Stimulated activated memory B cell treated with anti-CD40 and anti-IgM and Interleukin-4, amounts not matched to agents 10 μg/mL and 1 μg/mL and 100 μg/mL, for 72 hours (primary cell): Measurements from ENCODE around the gene CPHXL.

Experiments
- ATAC-seq: fragments of 150-1000 bp; cut with Tn5 transposase; 2 replicates; pipeline ENCODE4 v1.10.0; 2021
- H3K27ac Mint-ChIP-seq: one replicate; pipeline ENCODE4 v1.8.0; 2022; ENCODE audit warnings: mild to moderate bottlenecking, mixed read lengths
- H3K27me3 Mint-ChIP-seq: one replicate; pipeline ENCODE4 v1.8.0; 2022; ENCODE audit warnings: mixed read lengths
- H3K36me3 Mint-ChIP-seq: one replicate; pipeline ENCODE4 v1.8.0; 2022; ENCODE audit warnings: mixed read lengths
- H3K4me1 Mint-ChIP-seq: one replicate; pipeline ENCODE4 v1.8.0; 2022; ENCODE audit warnings: mixed read lengths
- H3K4me3 Mint-ChIP-seq: one replicate; pipeline ENCODE4 v1.8.0; 2022; ENCODE audit warnings: mild to moderate bottlenecking, moderate library complexity, mixed read lengths
- H3K9me3 Mint-ChIP-seq: one replicate; pipeline ENCODE4 v1.8.0; 2022; ENCODE audit warnings: mixed read lengths

CPHXL gene

DNA sequence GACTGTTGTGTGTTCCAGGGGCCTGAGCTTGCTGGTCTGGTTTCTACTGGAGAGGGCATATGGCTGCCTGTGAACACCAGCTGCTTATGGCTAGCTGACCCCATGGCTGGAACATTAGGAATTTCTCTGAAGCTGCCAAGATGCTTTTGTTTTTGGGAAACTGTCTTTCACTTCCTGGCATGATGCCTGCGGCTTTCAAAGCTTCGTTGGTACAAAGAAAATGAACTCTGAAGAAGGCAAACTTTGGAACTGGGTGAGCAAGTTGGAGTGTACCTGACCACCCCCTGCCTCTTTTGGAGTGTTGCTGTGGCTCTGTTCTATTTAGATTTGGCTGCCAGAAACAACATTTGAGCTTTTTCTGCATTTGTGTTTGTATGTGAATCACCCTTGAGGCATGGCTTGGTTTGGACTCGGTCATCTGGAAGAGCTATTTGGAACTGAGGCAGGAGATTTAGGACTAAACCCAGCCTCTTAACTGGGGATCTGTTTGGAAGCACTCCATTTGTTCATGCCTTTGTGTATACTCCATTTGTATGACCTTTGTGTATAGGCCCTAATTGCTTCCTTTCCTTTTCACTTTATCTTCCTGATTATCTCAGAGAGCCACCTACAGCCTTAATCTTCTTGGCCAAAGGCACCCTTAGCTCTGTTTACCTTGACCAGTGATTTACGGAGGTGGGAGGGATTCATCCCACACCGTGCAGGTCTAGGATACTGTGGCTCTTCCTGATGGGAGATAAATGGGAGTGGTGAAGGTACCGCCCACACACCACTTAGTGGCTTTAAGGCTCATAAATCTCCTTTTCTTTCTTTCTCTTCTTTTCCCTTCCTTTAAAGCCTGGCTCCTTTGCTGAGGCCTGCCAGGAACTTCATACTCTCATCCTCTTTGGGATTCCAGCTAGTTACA, 7.3 kb upstream of the CPHXL start:
- no peaks in the 10 kb centered on the region for H3K27me3 Mint-ChIP-seq
- H3K27ac Mint-ChIP-seq: no peak overlapping the region
- H3K4me3 Mint-ChIP-seq: no peak overlapping the region

DNA sequence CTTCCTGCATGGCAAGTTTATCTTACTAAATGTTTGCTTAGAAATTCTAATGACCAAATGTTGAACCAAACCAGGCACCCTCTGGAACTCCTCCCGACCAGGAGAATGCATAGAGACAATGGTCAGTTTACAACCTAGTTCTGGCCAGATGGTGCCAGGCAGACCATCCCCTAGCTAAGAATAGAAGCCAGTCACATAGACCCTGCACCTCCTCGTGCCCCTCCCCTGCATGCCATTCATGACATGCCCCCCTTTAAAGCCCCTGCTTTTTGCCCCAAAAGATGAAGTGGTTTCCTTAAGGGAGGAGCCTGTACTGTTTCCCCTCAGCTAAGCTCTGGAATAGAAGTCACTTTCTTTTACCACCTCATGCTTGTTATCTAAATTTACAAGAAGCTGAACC, 6.6 kb upstream of the CPHXL start:
- no peak for ATAC-seq
- Mint-ChIP-seq H3K4me3 (no peak overlapping the region), H3K4me1 (no peaks in the 10 kb centered on the region), H3K27me3 (no peaks in the 10 kb centered on the region), H3K9me3 (no peaks in the 10 kb centered on the region), H3K36me3 (no peaks in the 10 kb centered on the region), H3K27ac (no peak overlapping the region)

More for the DNA sequence above, 7.3 kb upstream of the CPHXL start:
- no peak for ATAC-seq
- Mint-ChIP-seq H3K36me3 (no peaks in the 10 kb centered on the region), H3K4me1 (no peaks in the 10 kb centered on the region), H3K9me3 (no peaks in the 10 kb centered on the region)

DNA sequence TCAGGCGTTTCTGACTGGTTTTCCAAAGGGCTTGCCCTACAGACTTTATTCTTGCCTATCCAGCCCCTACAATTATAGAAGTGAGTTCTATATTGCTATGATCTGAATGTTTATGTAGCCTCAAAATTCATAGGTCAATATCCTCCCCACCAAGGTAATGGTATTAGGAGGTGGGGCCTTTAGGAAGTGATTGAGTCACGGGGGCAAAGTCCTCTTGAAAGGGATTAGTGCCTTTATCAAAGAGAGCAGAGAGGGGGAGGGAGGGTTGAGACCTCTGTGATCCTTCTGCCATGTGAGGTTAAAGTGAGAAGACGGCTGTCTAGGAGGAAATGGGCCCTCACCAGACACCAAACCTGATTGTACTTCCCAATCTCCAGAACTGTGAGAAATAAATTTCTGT, 931 bp upstream of the CPHXL start:
- Mint-ChIP-seq H3K4me1 (no peaks in the 10 kb centered on the region), H3K4me3 (no peak overlapping the region), H3K27me3 (no peaks in the 10 kb centered on the region), H3K36me3 (no peaks in the 10 kb centered on the region), H3K9me3 (no peaks in the 10 kb centered on the region), H3K27ac (no peak overlapping the region)
- ATAC-seq: no peak

DNA sequence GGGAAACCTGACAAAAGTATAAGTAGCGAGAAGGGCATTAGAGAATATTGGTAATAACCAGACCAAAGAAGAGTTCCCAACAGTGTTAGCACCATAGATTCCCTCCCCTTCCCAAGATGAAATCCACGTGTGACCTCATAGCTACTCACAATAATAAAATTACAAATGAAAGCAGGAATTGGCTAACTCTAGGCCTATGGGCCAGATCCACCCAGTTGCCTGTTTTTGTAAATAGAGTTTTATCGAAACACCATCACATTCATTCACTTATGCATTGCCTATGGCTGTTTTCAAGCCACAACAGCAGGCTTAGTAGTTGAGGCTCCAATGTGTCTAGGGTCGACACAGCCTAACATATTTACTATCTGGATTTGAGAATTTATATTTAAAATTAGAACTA, 7.8 kb downstream of the CPHXL start:
- no peaks in the 10 kb centered on the region for H3K4me1 Mint-ChIP-seq
- no peak for ATAC-seq
- H3K27me3 Mint-ChIP-seq: peaks cover 35% of the 10 kb centered on the region
- no peak overlapping the region for H3K4me3 Mint-ChIP-seq
- no peaks in the 10 kb centered on the region for H3K36me3 Mint-ChIP-seq
- H3K27ac Mint-ChIP-seq: no peak overlapping the region
- H3K9me3 Mint-ChIP-seq: peaks cover 3% of the 10 kb centered on the region

DNA sequence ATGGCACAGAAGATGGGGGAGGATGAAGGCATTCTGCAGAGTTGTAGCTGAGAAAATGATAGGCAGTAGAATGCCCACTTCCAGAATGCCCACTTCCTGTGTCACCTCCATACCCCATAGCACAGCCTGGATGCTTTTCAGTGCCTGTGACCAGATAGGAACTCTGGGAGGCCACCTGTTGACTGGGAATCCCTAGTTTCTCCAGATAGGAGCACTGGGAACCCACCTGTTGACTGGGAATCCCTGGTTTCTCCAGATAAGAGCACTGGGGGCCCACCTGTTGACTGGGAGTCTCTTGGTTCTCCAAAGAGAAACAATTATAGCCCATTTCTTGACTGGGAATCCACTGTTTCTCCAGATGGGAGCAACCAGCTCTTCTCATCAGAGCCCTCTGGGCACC, 11.6 kb downstream of the CPHXL start:
- Mint-ChIP-seq H3K36me3 (no peaks in the 10 kb centered on the region), H3K9me3 (peaks cover 11% of the 10 kb centered on the region), H3K4me3 (no peak overlapping the region), H3K4me1 (no peaks in the 10 kb centered on the region), H3K27me3 (peaks cover 35% of the 10 kb centered on the region), H3K27ac (no peak overlapping the region)
- ATAC-seq: no peak

DNA sequence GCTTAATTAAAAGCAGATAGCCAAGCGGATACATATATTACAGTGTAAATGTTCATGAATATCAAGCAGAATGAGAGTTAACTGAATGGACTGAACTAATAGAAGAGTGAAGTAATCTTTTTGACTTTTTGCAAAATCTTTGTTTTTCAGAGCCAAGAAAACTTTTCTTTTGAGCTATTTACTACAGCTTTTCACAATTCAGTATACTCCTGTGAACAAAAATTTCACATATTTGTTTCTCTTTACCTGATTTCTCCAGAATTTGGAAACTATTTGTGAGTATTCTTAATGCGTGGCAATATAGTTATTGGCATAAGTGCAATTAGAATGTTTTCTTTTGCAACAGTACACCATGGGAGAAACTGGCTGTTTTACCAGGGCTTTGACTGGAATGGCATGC, 15.9 kb downstream of the CPHXL start:
- no peak overlapping the region for H3K4me3 Mint-ChIP-seq
- ATAC-seq: no peak
- H3K36me3 Mint-ChIP-seq: no peaks in the 10 kb centered on the region
- no peaks in the 10 kb centered on the region for H3K4me1 Mint-ChIP-seq
- H3K27me3 Mint-ChIP-seq: peaks cover 14% of the 10 kb centered on the region
- H3K27ac Mint-ChIP-seq: no peak overlapping the region
- H3K9me3 Mint-ChIP-seq: peaks cover 11% of the 10 kb centered on the region

DNA sequence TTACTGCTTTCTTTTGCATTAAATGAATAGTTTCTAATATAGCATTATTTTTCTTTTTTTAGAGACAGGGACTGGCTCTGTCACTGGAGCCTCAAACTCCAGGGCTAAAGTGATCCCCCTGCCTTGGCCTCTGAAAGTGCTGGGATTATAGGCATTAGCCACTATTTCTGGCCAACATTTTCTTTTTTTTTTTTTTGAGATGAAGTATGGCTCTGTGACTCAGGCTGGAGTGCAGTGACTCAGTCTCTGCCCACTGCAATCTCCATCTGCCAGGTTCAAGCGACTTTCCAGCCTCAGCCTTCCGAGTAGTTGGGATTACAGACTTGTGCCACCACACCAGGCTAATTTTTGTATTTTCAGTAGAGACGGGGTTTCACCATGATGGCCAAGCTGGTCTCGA, 23.0 kb downstream of the CPHXL start:
- Mint-ChIP-seq H3K4me3 (no peak overlapping the region), H3K27me3 (no peaks in the 10 kb centered on the region), H3K9me3 (peaks cover under 1% of the 10 kb centered on the region), H3K4me1 (no peaks in the 10 kb centered on the region), H3K36me3 (no peaks in the 10 kb centered on the region), H3K27ac (no peak overlapping the region)
- ATAC-seq: no peak

DNA sequence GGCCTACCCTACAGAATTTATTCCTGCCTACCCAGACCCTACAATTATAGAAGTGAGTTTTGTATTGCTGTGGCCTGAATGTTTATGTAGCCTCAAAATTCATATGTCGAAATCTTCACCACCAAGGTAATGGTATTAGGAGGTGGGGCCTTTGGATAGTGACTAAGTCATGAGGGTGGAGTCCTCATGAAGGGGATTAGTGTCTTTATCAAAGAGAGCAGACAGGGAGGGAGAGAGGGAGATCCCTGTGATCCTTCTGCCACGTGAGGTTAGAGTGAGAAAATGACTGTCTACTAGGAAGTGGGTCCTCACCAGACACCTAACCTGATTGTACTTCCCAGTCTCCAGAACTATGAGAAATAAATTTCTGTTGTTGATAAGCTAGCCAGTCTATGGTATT, 24.0 kb downstream of the CPHXL start:
- Mint-ChIP-seq H3K27ac (no peak overlapping the region), H3K4me3 (no peak overlapping the region), H3K9me3 (no peaks in the 10 kb centered on the region), H3K27me3 (no peaks in the 10 kb centered on the region), H3K36me3 (no peaks in the 10 kb centered on the region), H3K4me1 (no peaks in the 10 kb centered on the region)
- ATAC-seq: no peak

DNA sequence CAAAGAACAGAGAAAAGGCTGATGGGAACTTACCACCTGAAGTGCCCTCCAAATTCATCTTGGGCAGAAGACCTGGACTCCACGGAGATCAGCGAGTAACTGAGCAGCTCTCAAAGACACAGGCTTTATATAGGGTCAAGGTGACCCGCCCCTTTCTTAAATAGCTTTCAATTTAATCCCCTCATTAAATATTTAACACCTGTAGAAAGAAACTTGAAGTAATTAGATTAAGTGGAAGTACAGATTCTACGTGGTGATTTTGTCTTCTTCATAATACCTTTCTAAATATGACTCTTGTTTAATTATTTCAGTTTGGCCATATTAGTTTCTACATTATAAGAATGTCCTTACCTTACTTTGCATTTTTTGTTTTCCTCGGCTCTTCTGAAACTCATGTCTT, 24.9 kb downstream of the CPHXL start, which contains the start of gene DUXB:
DUXB (minus strand) TSS at position 101 of the 400 bp plus-strand sequence; CDS start at position 58, 43 bp downstream.
- H3K4me1 Mint-ChIP-seq: no peaks in the 10 kb centered on the region
- no peaks in the 10 kb centered on the region for H3K36me3 Mint-ChIP-seq
- no peak for ATAC-seq
- H3K27ac Mint-ChIP-seq: no peak within 1 kb of the TSS
- no peaks in the 10 kb centered on the region for H3K27me3 Mint-ChIP-seq
- H3K4me3 Mint-ChIP-seq: no peak within 1 kb of the TSS
- no peaks in the 10 kb centered on the region for H3K9me3 Mint-ChIP-seq

DNA sequence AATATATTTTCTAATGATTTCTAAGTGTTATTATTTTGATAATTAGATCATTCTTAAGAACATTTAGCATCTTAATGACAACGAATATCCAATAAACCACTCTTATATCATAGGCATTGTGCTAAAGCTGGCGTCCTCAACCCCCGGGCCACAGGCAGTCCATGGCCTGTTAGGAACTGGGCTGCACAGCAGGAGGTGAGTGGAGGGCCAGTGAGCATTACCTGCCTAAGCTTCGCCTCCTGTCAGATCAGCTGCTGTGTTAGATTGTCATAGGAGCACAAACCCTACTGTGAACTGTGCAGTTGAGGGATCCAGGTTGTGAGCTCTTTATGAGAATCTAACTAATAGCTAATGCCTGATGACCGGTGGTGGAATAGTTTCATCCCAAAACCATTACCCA, 28.7 kb downstream of the CPHXL start:
- Mint-ChIP-seq H3K36me3 (no peaks in the 10 kb centered on the region), H3K27me3 (no peaks in the 10 kb centered on the region), H3K4me3 (no peak overlapping the region), H3K4me1 (no peaks in the 10 kb centered on the region), H3K9me3 (no peaks in the 10 kb centered on the region), H3K27ac (no peak overlapping the region)
- no peak for ATAC-seq

DNA sequence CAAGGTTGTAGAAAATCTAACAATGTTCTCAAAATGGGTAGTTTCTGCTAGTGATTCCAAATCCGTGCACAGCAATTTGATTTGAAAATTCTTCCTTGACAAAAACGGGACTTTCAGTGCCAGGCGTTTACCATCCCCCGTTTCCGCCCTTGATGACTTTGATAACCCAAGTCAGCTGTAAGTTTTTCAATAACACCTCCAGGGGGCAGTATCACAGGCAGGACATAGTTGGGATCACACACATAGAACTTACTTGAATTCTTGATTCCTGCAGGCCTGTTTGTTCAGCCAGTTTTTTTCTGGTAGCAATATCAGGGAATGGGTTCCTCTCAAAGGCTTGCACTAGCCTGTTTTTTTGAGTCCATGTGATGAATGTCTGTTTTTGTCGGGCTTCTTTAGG, 30.6 kb downstream of the CPHXL start:
- ATAC-seq: no peak
- Mint-ChIP-seq H3K27ac (no peak overlapping the region), H3K27me3 (no peaks in the 10 kb centered on the region), H3K9me3 (no peaks in the 10 kb centered on the region), H3K36me3 (no peaks in the 10 kb centered on the region), H3K4me3 (no peak overlapping the region), H3K4me1 (no peaks in the 10 kb centered on the region)

DNA sequence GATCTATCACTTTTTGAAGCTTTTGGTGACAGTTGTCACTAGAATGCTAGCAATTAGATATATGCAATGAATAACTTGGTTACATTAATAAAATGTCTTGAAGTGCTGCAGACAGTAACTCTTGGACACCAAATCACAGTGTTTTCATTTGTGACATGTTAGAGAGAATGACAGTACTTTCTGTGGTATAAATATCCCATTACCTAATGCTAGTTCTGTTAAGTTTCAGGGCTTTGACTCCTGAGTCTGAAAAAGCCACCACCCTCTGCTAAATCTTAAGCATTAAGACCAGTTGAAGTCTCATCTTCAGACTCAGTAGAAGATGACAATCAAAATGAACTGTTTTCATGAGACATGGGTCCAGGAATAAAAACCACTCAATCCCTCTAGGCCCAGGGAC, 38.9 kb downstream of the CPHXL start:
- peaks cover 18% of the 10 kb centered on the region for H3K36me3 Mint-ChIP-seq
- ATAC-seq: no peak
- no peak overlapping the region for H3K27ac Mint-ChIP-seq
- no peak overlapping the region for H3K4me3 Mint-ChIP-seq
- no peaks in the 10 kb centered on the region for H3K4me1 Mint-ChIP-seq
- peaks cover 12% of the 10 kb centered on the region for H3K9me3 Mint-ChIP-seq
- no peaks in the 10 kb centered on the region for H3K27me3 Mint-ChIP-seq

DNA sequence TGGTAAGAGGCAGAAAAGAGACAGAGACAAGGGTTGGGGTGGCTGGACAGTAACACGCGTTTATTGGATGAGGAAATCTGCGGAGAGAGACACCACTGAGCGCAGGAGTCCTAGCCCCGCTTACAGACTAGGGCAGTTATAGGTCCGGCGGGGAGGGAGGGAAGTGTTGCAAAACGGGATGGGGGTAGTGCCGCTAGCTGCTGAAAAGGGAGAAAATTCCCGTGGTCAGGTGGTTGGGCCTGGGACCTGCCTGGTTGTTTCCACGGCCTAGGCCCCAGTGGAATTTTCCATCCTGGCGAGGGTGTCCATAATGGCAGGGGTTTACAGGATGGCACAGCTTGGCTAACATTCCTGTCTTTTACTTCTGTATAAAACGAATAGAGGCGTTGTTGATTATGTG, 44.0 kb downstream of the CPHXL start:
- Mint-ChIP-seq H3K27me3 (no peaks in the 10 kb centered on the region), H3K9me3 (peaks cover 12% of the 10 kb centered on the region), H3K4me1 (no peaks in the 10 kb centered on the region), H3K27ac (no peak overlapping the region), H3K4me3 (no peak overlapping the region), H3K36me3 (peaks cover 13% of the 10 kb centered on the region)
- no peak for ATAC-seq

DNA sequence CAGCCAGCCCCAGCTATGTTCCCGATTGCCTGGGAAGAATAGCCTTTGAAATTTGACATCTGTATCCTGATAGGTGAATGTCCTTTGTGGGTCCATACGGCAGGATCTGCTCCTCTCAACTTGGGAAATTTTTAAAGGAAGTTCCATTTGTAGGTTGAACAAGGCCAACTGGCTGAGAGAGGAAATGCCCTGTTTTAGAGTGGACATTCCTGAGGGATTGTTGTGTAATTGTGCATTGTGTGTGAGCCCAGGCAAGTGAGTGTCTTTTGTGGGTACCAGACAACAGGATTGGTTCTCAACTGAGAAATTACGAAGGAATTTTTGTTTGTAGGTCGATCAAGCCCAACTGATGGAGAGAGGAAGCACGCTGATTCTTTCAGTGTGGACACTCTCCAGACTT, 46.9 kb downstream of the CPHXL start:
- H3K36me3 Mint-ChIP-seq: peaks cover 17% of the 10 kb centered on the region
- H3K4me1 Mint-ChIP-seq: no peaks in the 10 kb centered on the region
- peaks cover 10% of the 10 kb centered on the region for H3K9me3 Mint-ChIP-seq
- no peak overlapping the region for H3K27ac Mint-ChIP-seq
- no peak overlapping the region for H3K4me3 Mint-ChIP-seq
- H3K27me3 Mint-ChIP-seq: no peaks in the 10 kb centered on the region
- no peak for ATAC-seq

DNA sequence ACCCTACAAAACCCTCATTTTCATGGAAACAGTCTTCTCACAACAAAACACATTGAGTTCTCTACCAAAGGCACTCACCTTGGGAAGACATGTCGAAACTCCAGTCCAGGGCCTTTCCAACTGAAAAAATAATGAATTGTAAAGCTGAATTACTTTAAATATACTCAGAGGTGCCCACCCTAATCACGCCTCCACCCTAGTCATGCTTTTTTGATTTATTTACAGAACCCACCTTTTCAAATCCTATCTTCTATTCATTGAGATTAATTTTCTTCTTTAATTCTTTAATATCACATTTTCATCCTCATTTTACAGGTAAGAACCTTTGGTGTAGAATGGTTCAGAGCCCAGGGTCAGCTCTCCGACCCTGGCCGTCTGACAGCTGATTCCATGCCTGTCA, 49.4 kb downstream of the CPHXL start, which contains the start of gene CPHXL2:
CPHXL2 (minus strand) TSS at position 101 of the 400 bp plus-strand sequence; CDS start at position 91, 10 bp downstream.
- no peak for ATAC-seq
- no peaks in the 10 kb centered on the region for H3K4me1 Mint-ChIP-seq
- no peaks in the 10 kb centered on the region for H3K9me3 Mint-ChIP-seq
- H3K4me3 Mint-ChIP-seq: no peak within 1 kb of the TSS
- no peak within 1 kb of the TSS for H3K27ac Mint-ChIP-seq
- peaks cover 7% of the 10 kb centered on the region for H3K36me3 Mint-ChIP-seq
- H3K27me3 Mint-ChIP-seq: no peaks in the 10 kb centered on the region

DNA sequence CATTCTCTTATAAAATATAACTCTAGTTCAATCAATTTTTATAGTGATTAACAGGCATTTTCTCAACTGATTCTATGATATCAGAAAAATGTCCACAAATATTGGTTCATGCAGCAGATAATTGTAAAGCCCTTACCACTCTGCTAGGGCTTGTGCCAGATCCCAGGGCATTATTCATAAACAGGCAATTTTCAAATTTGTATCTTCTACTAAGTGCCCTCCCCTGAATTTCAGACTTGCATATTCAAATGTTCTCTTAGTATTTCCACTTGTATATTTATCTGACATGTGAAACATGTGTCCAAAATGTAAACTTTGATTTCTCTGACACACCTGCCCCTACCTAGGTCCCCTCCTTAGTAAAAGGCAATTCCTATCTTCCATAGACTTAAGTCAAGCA, 58.8 kb downstream of the CPHXL start:
- no peak for ATAC-seq
- Mint-ChIP-seq H3K27ac (no peak overlapping the region), H3K9me3 (no peaks in the 10 kb centered on the region), H3K36me3 (no peaks in the 10 kb centered on the region), H3K27me3 (no peaks in the 10 kb centered on the region), H3K4me1 (no peaks in the 10 kb centered on the region), H3K4me3 (no peak overlapping the region)
